NT2/D1 (cell line): ENCODE results near the gene ENPP6.

Experiments used
- DNase-seq: peaks from one replicate; pipeline ENCODE4 v3.0.0-alpha.2; 2011; ENCODE audit warnings: low read depth, low spot score
- H3K27me3 ChIP-seq: 2 replicates; pipeline ENCODE4 v1.6.0; 2011; ENCODE audit warnings: mild to moderate bottlenecking; ENCODE audit not compliant: insufficient read length, insufficient read depth
- H3K36me3 ChIP-seq: 2 replicates; pipeline ENCODE4 v1.6.1; 2011; ENCODE audit warnings: mild to moderate bottlenecking, low read length, mixed read lengths; ENCODE audit not compliant: insufficient read depth, insufficient read length
- H3K4me1 ChIP-seq: 2 replicates; pipeline ENCODE4 v1.5.1; 2011; ENCODE audit not compliant: insufficient read depth, insufficient read length
- H3K4me3 ChIP-seq: 2 replicates; pipeline ENCODE4 v1.5.1; 2011; ENCODE audit warnings: low read depth; ENCODE audit not compliant: insufficient read length
- H3K9ac ChIP-seq: 2 replicates; pipeline ENCODE4 v1.6.0; 2011; ENCODE audit warnings: low read depth; ENCODE audit not compliant: insufficient read length
- H3K9me3 ChIP-seq: 2 replicates; pipeline ENCODE4 v1.5.1; 2011; ENCODE audit warnings: mild to moderate bottlenecking, low read length; ENCODE audit not compliant: insufficient read depth
- SUZ12 ChIP-seq: IDR thresholded peaks from 2 replicates; pipeline ENCODE4 v1.6.1; 2011; ENCODE audit not compliant: insufficient read length, insufficient read depth; ENCODE audit errors: extremely low read depth
- YY1 ChIP-seq: IDR thresholded peaks from 2 replicates; pipeline ENCODE4 v1.6.1; 2011; ENCODE audit not compliant: insufficient read length, insufficient read depth
- ZNF274 ChIP-seq: IDR thresholded peaks from 2 replicates; pipeline ENCODE4 v1.6.1; 2011; ENCODE audit warnings: mild to moderate bottlenecking, low read depth, low read length

ENPP6 gene

DNA sequence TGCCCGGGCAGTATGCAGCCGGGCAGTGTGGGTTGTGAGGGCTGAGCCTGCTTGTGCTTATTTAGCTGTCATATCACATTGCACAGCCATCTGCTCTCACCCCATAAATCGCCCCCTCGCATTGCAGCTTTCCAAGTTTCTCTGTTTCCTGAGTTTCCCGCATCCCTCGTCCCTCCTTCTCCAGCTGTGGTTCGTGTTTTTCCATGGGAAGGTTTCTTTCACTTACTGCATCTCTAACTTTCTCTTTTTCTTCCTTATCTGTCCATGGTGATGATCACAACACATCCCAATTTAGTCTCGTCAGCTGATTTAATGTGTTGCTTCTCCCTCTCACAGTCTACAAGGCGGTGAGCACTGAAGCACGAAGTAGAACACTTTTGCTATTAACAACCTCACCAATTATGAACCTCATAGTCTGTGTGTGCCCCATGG, 118.1 kb downstream of the ENPP6 start:
- Histone ChIP-seq H3K4me1 (no peaks in the 10 kb centered on the region), H3K9ac (no peak overlapping the region), H3K27me3 (no peaks in the 10 kb centered on the region), H3K4me3 (no peak overlapping the region), H3K36me3 (no peaks in the 10 kb centered on the region), H3K9me3 (no peaks in the 10 kb centered on the region)
- DNase-seq, result no peak
- TF ChIP-seq ZNF274 (no peak), SUZ12 (no peak), YY1 (no peak)

DNA sequence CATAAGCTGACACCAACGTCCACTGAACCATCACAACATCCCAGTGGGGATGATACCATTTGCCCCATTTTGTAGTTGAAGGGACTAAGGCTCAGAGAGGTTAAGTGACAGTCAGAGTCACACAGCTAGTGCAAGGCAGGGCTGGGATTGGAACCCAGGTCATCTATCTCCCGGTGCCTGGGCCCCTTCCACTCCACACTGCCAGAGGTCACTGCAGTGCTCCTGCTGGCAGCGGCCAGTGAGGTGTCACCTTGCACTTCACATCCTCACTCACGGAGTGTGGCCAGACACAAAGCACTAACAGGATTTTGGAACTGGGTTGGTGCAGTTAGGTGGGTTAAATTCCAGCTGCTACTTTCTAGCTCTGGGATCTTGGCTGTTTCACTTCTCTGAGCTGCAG, 118.7 kb downstream of the ENPP6 start:
- TF ChIP-seq SUZ12 (no peak), ZNF274 (no peak), YY1 (no peak)
- Histone ChIP-seq H3K36me3 (no peaks in the 10 kb centered on the region), H3K4me3 (no peak overlapping the region), H3K4me1 (no peaks in the 10 kb centered on the region), H3K9ac (no peak overlapping the region), H3K9me3 (no peaks in the 10 kb centered on the region), H3K27me3 (no peaks in the 10 kb centered on the region)
- no peak for DNase-seq

DNA sequence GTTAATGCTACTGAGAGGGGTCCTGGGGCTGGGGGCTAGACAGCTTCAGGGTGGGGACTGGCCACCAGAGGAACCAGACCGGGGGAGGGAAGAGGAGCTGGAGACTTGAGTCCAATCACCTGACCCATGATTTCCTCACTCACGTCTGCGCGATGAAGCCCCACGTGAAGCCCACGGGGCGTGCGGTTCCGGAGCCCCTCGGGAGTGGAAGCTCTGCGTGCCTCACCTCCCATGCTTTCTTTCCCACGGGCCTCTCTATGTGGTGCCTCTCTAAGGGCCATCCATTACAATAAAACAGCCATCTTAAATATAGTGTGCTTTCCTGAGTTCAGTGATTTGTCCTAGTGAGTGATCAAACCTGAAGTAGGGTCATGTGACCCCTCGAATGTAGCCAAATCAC, 119.9 kb downstream of the ENPP6 start:
- no peak overlapping the region for H3K4me3 ChIP-seq
- H3K9me3 ChIP-seq, result no peaks in the 10 kb centered on the region
- no peak overlapping the region for H3K9ac ChIP-seq
- no peaks in the 10 kb centered on the region for H3K27me3 ChIP-seq
- TF ChIP-seq YY1, result no peak
- no peak for TF ChIP-seq SUZ12
- TF ChIP-seq ZNF274, result no peak
- H3K36me3 ChIP-seq, result no peaks in the 10 kb centered on the region
- no peak for DNase-seq
- H3K4me1 ChIP-seq, result no peaks in the 10 kb centered on the region

DNA sequence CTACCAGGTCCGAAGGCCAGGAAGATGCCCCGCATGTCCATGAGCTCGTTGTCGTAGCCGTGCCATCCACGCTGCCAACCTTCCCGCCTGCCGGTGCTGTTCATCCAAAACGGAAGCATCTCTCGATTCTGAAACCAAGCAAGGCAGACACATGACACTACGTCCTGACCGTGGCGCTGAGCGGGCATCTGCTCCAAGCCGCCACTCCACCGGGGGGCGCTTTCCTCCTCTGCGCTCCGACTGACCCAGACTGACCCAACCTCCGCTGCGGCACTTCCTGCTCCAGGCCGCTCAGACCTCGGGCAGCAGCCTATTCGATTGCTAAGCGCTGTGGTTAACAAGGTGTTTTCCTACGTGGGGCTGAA, 120.5 kb downstream of the ENPP6 start:
- no peak for DNase-seq
- Histone ChIP-seq H3K4me1 (no peaks in the 10 kb centered on the region), H3K36me3 (no peaks in the 10 kb centered on the region), H3K9ac (no peak overlapping the region), H3K27me3 (no peaks in the 10 kb centered on the region), H3K9me3 (no peaks in the 10 kb centered on the region), H3K4me3 (no peak overlapping the region)
- TF ChIP-seq YY1 (no peak), ZNF274 (no peak), SUZ12 (no peak)

DNA sequence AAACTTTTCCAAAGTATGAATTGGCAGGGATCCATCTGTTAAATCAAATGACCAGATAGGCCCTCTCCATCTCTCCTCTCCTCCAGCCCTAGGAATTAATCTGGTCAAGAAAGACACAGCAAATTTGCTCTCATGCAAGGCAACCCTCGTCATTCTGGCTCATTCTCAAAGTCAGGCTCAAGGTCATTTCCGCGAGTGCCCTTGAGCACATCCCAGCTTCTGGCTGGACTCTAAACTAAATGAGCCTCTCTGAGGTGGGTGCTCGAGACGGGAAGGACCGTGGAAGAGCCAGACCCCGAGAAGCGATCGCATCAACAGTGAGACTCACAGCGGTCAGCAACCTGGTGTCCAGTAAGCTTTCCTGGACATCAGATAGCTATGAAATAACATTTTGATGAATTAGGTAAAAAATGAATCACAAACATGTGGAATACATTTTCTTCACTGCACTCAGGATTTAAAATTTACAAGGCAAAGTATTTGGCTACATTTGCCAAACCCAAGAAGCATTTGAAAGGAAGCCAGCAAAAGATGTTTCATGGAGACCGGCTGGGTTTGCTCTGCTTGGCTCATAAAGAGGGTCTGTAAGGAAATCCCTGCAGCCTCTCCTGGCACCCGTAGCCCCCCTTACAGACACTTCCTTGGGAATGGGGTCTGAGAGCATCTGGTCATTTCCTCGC, 121.0 kb downstream of the ENPP6 start:
- Histone ChIP-seq H3K27me3 (no peaks in the 10 kb centered on the region), H3K4me3 (no peak overlapping the region), H3K9me3 (no peaks in the 10 kb centered on the region), H3K4me1 (no peaks in the 10 kb centered on the region), H3K36me3 (no peaks in the 10 kb centered on the region), H3K9ac (no peak overlapping the region)
- no peak for DNase-seq
- TF ChIP-seq ZNF274 (no peak), SUZ12 (no peak), YY1 (no peak)

DNA sequence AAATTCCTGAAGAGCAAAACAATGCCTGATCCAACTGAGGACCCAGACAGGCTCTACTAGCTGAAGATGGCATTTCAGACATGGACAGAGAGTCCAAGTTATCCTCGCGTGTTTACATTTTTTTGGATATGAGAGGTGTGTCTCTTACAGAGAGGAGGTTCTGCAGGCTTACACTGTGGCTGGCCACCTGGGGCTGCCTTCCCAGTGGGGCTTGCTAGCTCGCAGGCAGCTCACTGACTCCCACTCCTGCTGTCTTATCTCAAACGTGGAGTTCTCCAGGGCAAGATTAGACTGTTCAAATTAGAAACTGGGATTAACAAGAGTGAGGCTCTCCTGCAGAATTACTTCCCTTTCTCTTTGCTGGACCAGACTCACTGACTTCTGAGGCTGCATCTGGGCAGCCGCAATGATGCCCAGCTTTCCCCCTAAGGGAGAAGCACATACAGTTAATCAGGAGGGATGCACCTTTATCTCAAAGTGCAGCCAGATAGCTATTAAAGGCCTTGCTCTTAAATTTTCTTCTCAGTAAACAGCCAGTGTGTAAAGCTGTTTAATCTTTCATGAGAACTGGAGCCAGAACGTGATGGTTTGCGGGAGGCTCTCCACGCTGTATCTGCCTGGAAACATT, 123.0 kb downstream of the ENPP6 start:
- Histone ChIP-seq H3K36me3 (no peaks in the 10 kb centered on the region), H3K9me3 (no peaks in the 10 kb centered on the region), H3K27me3 (no peaks in the 10 kb centered on the region), H3K4me1 (no peaks in the 10 kb centered on the region), H3K4me3 (no peak overlapping the region), H3K9ac (no peak overlapping the region)
- DNase-seq, result no peak
- TF ChIP-seq YY1, result no peak
- no peak for TF ChIP-seq SUZ12
- TF ChIP-seq ZNF274, result no peak

DNA sequence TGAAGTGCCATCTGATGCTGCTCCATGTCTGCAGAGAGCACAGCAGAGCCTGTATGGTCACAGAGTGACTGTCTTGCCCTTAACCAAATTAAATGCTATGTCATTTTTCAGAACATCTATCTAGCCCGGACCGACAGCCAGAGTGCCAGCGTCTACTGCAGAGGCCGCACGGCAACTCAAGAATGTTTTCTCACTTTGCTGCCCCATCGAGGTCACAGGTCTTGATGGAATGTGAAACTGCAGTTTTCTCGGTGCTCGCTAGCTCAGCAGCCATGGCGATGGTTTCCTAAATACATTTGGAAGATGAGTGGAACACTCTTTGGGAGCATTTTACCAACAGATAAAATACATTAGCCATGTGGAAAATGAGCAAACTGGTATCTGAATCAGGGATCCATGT, 125.7 kb downstream of the ENPP6 start:
- H3K9ac ChIP-seq, result no peak overlapping the region
- TF ChIP-seq YY1, result no peak
- TF ChIP-seq SUZ12, result no peak
- no peak for TF ChIP-seq ZNF274
- no peaks in the 10 kb centered on the region for H3K4me1 ChIP-seq
- no peak overlapping the region for H3K4me3 ChIP-seq
- no peak for DNase-seq
- H3K9me3 ChIP-seq, result no peaks in the 10 kb centered on the region
- H3K27me3 ChIP-seq, result no peaks in the 10 kb centered on the region
- no peaks in the 10 kb centered on the region for H3K36me3 ChIP-seq
